GM03348 (cell line): Measurements from ENCODE around the gene HIGD1B.

Source experiments
- DNase-seq: peaks from one replicate; pipeline ENCODE4 v3.0.0; 2012; ENCODE audit warnings: low spot score

Gene HIGD1B

DNA sequence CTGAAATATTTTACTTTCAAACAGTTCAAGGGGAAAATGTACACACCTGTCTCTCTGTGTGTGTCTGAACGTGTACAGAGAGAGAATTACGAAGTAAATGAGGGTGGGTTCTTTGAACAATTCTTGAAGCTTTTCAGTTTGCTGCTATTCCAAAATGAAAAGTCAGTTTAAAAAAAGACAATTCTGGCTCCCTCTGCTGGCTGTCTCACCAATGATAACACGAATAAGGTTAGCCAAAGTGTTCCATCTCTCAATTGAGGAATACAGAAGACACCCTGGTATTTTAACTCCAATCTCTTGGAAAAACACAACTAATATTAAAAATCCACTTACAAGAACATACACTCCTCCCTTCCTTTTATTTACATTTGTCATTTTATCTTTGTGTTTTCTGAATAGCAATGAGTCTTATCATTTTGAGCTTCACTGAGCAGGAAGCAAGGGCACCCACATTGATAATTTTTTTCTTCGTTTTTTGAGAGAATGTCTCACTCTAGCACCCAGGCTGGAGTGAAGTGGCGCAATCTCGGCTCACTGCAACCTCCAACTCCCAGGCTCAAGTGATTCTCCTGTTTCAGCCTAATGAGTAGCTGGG lies 31.0 kb downstream of the HIGD1B start:
- DNase-seq = peak; percentile 72

DNA sequence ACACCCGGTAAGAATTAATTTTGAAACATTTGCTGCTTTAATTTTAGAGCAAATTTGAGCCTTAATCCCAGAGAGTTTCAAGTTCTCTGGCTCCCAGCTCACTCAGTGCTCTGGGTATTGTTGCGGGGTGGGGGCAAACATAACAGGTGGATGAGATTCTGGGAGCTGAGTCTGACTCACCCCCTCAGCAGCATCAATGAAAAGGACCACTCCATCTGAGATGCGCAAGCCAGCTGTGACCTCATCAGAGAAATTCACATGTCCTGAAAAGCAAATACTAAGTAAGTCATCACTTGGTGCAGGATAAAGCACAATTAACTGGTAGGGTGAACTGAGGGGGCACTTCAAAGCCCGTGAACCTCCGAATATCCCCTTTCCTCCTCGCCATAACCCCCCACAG lies 31.7 kb downstream of the HIGD1B start:
- no peak for DNase-seq

DNA sequence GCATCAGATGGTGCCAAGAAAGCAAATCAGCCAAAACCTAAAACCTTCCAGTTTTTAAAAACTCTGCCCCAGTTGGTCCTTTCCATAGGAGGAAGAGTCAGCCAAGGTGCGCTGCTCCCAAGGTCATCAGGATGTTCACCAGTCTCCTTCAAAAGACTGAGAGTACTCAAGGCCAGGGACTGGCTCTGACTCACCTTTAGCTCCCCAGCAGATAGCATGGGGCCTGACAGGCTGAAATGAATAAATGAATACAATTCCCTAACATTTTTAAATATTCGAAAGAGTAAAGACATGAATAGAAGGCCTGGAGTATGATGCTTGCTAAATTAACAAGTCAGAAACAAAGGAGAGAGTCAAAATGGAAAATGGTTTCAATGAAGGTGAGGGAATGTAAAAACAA lies 32.4 kb downstream of the HIGD1B start:
- DNase-seq = no peak

DNA sequence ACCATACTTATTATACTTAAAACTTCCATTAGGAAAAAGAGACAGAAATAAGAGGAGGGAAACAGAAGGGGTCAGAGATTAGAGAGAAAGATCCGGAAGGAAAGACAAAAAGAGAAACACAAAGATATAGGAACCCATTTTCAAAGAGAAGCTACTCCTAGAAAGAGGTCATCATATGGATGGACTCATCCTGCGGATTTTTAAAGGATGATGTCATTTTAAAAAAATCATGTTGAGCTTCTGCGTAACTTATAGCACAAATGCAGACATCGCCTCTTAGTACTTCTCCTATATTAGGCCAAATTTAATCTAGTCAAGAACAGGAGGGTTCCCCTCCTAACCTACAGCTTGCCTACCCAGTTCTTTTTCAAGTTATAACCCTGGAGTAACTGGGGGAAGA lies 33.5 kb downstream of the HIGD1B start:
- DNase-seq = no peak

DNA sequence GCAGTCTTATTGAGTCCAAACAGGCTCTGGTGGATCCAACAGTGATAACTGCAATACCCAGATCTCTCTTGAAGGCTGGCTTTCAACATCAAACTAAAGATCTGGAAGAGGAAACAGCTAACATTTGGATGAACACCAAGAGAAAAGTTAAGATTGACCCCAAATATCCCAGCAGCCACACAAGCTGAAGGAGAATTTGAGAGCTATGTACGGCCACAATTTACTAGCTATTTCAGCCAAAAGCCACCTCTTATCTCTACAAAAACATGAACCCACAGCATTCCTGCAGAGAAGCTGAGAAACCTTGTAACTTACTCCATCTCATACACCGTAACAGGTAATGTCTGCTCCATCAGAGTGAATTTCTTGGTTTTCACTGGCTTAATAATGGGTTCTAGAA lies 37.3 kb downstream of the HIGD1B start:
- no peak for DNase-seq

DNA sequence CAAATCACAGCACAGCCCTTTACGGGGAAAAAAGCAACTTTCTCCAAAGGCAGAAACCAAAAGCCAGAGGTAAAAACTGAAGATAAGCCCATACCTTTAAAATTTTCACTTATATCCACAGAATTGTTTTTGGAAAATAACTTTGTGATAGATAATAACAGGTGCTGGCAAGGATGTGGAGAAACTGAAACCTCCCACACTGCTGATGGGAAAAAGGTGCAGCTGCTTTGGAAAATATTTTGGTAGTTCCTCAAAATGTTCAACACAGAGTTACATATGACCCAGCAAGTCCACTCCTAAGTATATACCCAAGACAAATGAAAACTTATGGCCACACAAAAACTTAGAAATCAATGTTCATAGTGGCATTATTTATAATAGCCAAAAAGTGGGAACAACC lies 39.3 kb downstream of the HIGD1B start:
- no peak for DNase-seq

DNA sequence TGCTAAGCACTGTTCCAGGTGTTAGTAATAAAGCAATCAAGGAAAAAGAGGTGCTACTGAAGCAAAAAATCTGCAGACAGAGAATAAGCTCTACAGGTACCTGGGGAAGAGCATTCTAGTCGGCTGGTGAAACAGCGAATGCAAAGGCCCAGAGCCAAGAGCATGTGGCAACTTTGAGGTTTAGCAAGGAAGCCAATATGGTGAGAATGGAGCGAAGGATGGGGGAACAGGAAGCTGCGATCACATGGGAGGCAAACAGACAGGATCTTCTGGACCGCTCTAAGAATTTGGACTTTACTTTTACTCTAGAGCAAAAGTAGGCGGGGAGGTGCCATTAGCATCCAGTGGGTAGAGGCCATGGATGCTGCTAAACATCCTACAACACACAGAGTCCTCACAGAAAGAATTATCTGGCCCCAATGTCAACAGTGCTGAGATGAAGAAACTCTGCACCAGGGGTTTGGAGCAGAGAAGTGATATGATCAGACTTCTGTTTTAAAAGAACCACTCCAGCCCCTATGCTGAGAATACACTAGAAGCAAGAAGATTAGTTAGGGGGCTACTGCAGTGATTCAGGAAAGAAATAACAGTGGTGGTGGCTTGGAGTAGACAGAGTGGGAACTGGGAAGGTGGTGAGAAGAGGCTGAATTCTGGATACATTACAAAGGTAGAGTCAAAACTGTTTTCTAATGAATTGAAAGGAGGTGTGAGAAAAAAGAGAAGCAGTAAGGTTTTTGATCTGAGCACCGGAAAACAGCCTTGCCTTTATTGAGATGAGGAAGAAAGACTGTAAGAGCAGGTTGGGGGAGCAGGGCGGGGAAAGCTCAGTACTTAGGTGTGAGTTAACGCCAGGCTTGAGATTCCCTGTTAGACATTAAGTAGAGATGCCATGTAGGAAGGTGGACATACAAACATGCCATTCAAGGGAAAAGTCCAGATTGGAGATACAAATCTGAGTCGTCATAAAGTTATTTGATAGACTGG lies 40.6 kb downstream of the HIGD1B start:
- no peak for DNase-seq

DNA sequence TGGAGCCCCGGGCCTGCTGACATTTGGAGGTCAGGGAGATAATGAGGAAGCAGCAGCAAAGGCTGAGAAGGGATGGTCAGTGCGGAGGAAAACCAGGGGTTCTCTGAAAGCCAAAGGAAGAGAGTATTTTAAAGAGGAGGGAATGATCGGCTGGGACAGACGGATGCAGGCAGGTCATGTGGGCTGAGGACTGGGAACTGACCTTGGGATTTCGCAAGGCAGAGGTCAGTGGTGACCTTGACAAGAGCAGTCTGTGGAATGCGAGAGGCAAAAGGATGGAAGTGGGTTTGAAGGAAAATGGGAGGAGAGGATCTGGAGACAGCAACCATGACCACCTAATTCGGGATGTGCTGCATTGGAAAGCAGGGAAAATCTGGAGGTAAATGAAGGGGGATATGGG lies 41.3 kb downstream of the HIGD1B start:
- DNase-seq = no peak

DNA sequence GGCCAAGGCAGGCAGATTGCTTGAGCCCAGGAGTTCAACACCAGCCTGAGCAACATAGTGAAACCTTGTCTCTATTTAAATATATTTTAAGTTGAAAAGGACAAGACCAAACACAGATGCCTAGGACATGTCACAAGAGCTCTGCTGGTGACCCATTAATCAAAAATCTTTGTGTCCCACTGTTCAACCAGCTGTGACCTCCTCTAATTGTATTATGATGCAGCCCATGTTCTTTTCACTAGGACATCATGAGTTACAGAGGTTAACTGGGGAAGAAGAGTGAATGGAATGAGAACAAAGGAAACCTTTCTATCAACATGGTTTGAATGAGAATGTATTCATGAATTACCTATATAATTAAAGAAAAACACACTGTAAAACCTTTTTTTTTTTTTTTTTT lies 44.6 kb downstream of the HIGD1B start:
- no peak for DNase-seq

DNA sequence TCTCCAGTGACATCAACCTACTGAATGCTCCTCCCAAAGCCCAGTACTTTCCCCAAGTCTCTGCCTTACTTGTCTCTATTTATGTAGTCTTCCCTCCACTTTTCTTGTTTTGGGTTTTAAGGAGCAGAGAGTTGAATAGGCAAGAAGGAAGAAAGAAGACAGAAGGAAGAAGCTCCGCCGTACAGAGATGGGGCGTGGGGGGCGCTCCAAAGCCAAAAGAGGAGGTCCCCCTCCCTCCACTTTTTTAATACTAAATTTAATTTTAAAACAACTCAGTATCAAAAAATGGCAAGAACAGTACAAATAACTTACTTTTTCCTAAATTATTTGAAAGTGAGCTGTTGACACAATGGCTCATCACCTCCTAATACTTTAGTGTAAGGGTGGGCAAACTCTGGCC lies 47.0 kb downstream of the HIGD1B start:
- no peak for DNase-seq

DNA sequence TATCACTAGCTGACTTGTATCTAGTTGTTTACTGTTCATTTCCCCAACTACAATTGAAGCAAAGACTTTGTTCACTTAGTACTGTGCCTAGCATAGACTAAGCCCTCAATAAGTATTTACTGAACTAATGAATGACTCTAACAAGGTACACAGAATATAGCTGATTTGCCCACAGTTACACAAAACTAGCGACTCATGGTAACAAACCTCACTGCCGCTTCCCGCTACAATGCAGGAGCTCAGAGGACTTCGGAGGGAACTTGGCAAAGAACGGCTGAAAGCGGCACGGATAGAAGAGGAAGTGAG lies 51.0 kb downstream of the HIGD1B start:
- peak; percentile 52 for DNase-seq

DNA sequence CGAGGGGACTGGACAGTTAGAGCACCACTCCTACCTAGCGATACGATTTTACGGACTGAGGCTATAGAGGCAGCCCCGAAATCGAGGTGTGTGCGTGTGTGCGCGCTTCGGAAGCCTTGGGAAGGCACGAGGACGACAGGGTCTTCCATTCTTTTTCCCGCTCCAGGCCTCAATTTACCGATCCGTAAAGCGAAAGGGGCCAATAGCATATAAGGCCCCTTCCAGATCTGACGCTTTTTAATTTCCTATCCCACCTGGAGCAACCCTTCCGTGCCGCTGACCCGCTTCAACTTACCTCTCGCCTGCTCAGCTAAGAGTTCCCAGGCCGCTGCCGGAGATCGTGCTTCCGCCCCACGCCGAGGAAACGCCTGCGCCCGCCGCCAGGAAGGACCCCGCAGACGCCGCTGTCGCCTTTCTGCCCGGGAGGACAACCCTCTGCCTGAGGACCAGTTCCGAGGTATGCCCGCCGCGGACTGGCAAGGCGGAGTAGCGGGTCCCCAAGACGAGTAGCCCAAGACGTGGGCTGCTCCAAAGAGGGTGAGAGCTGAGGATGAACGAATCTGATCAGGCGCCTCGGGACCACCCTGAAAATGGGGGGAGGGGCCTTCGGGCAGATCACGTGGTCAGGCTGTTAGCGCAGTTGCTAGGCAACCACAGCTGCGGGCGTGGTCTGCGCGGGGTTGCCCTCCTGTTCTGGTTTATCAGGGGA lies 51.5 kb downstream of the HIGD1B start, which contains the start of gene EFTUD2:
TSS of gene EFTUD2 (minus strand) at position 372 of the 709 bp plus-strand sequence. CDS start 4,924 bp downstream, outside the sequence.
- peak; percentile 97 for DNase-seq
